ENCODE results near the gene PDIA4.
"Not testable (repeated sequence)": the region's sequence is repeated elsewhere in the genome, so short reads cannot be mapped to it uniquely, and the experiment has no call there.

Gene PDIA4

GRCh38 chr7:149031353-149031910, 3.1 kb upstream of the PDIA4 start:
- DNase-seq = no peak

GRCh38 chr7:149030439-149030838, 2.1 kb upstream of the PDIA4 start:
- DNase-seq = not testable (repeated sequence)

- no peak for DNase-seq
These were observed 527 bp downstream of the PDIA4 start for GRCh38 chr7:149027611-149028345.

GRCh38 chr7:149027055-149027454, 1.2 kb downstream of the PDIA4 start:
- DNase-seq = peak; percentile 10

- DNase-seq = no peak
These were observed 4.6 kb downstream of the PDIA4 start for GRCh38 chr7:149023662-149024061.

- DNase-seq = no peak
These were observed 5.4 kb downstream of the PDIA4 start for GRCh38 chr7:149022756-149023360.

- DNase-seq = no peak
These were observed 6.6 kb downstream of the PDIA4 start for GRCh38 chr7:149021725-149022062.

- DNase-seq = no peak
These were observed 7.8 kb downstream of the PDIA4 start for GRCh38 chr7:149020483-149020882.

- no peak for DNase-seq
These were observed 11.4 kb downstream of the PDIA4 start for GRCh38 chr7:149016876-149017275.

- no peak for DNase-seq
These were observed 14.0 kb downstream of the PDIA4 start for GRCh38 chr7:149014309-149014708.

- DNase-seq = no peak
These were observed 14.4 kb downstream of the PDIA4 start for GRCh38 chr7:149013876-149014275.

GRCh38 chr7:149012730-149013129, 15.6 kb downstream of the PDIA4 start:
- not testable (repeated sequence) for DNase-seq

GRCh38 chr7:149011491-149011890, 16.8 kb downstream of the PDIA4 start:
- DNase-seq = no peak

- DNase-seq = no peak
These were observed 17.9 kb downstream of the PDIA4 start for GRCh38 chr7:149010451-149010850.

- no peak for DNase-seq
These were observed 18.8 kb downstream of the PDIA4 start for GRCh38 chr7:149009527-149009926.

GRCh38 chr7:149007611-149008010, 20.7 kb downstream of the PDIA4 start:
- DNase-seq = no peak

- DNase-seq = no peak
These were observed 21.2 kb downstream of the PDIA4 start for GRCh38 chr7:149007146-149007545.

GRCh38 chr7:149006345-149006725, 22.0 kb downstream of the PDIA4 start:
- no peak for DNase-seq

GRCh38 chr7:149005427-149006344, 22.6 kb downstream of the PDIA4 start:
- peak; percentile 77 for DNase-seq

GRCh38 chr7:149004405-149005370, 23.6 kb downstream of the PDIA4 start:
- no peak for DNase-seq

- no peak for DNase-seq
These were observed 24.6 kb downstream of the PDIA4 start for GRCh38 chr7:149003560-149004305.

Measured in CD4-positive, alpha-beta T cell treated with Interleukin-4 for 4 hours (primary cell).